ENCODE data around the gene HOXC5.

HOXC5 gene

DNA sequence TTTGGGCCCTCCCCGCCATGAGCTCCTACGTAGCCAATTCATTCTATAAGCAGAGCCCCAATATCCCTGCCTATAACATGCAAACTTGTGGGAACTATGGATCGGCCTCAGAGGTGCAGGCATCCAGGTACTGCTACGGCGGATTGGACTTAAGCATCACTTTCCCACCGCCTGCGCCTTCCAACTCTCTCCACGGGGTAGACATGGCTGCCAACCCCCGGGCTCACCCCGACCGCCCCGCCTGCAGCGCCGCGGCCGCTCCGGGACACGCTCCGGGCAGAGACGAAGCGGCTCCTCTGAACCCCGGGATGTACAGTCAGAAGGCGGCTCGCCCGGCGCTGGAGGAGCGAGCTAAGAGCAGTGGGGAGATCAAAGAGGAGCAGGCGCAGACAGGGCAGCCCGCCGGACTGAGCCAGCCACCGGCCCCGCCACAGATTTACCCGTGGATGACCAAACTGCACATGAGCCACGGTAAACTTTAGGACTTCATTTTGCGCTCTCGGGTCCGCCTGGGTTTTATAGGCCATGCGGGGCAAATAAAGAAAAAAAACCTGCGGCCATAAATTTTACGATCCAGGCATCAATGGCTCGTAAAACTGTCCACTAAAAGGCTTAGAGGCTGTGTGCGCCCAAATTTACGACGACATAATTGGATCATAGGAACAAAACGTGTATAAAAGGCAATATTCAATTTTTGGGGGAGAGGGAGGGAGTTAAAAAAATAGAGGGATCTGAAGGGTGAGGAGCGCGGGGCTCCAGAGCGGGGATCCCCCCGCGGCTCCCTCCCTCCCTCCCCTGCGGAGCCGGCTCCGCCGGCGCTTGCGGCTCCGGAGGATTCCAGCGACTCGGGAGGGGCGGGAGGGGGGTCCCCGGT lies 493 bp downstream of the HOXC5 start:
- H3K4me3 ChIP-seq (ENCODE audit: low read depth, low read length): peak overlapping the region; percentile 31
- DNase-seq (ENCODE audit: low read depth): peak; percentile 85
- TF ChIP-seq, protein P1, sequence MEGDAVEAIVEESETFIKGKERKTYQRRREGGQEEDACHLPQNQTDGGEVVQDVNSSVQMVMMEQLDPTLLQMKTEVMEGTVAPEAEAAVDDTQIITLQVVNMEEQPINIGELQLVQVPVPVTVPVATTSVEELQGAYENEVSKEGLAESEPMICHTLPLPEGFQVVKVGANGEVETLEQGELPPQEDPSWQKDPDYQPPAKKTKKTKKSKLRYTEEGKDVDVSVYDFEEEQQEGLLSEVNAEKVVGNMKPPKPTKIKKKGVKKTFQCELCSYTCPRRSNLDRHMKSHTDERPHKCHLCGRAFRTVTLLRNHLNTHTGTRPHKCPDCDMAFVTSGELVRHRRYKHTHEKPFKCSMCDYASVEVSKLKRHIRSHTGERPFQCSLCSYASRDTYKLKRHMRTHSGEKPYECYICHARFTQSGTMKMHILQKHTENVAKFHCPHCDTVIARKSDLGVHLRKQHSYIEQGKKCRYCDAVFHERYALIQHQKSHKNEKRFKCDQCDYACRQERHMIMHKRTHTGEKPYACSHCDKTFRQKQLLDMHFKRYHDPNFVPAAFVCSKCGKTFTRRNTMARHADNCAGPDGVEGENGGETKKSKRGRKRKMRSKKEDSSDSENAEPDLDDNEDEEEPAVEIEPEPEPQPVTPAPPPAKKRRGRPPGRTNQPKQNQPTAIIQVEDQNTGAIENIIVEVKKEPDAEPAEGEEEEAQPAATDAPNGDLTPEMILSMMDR (IDR thresholded peaks at IDR 0.05; ENCODE audit: control insufficient read depth, extremely low read depth, insufficient read depth): no peak

GRCh38 chr12:54033980-54034784 lies 1.3 kb downstream of the HOXC5 start:
- peak overlapping the region; percentile 31 for H3K4me3 ChIP-seq (ENCODE audit: low read depth, low read length)
- DNase-seq (ENCODE audit: low read depth): no peak
- TF ChIP-seq, protein P1 (IDR thresholded peaks at IDR 0.05; ENCODE audit: control insufficient read depth, extremely low read depth, insufficient read depth): no peak

GRCh38 chr12:54034785-54035310 lies 2.0 kb downstream of the HOXC5 start:
- DNase-seq (ENCODE audit: low read depth): no peak
- no peak overlapping the region for H3K4me3 ChIP-seq (ENCODE audit: low read depth, low read length)
- TF ChIP-seq, protein P1 (IDR thresholded peaks at IDR 0.05; ENCODE audit: control insufficient read depth, extremely low read depth, insufficient read depth): no peak

GRCh38 chr12:54035568-54036264 lies 2.9 kb downstream of the HOXC5 start:
- TF ChIP-seq, protein P1 (IDR thresholded peaks at IDR 0.05; ENCODE audit: control insufficient read depth, extremely low read depth, insufficient read depth): no peak
- no peak for DNase-seq (ENCODE audit: low read depth)

DNA sequence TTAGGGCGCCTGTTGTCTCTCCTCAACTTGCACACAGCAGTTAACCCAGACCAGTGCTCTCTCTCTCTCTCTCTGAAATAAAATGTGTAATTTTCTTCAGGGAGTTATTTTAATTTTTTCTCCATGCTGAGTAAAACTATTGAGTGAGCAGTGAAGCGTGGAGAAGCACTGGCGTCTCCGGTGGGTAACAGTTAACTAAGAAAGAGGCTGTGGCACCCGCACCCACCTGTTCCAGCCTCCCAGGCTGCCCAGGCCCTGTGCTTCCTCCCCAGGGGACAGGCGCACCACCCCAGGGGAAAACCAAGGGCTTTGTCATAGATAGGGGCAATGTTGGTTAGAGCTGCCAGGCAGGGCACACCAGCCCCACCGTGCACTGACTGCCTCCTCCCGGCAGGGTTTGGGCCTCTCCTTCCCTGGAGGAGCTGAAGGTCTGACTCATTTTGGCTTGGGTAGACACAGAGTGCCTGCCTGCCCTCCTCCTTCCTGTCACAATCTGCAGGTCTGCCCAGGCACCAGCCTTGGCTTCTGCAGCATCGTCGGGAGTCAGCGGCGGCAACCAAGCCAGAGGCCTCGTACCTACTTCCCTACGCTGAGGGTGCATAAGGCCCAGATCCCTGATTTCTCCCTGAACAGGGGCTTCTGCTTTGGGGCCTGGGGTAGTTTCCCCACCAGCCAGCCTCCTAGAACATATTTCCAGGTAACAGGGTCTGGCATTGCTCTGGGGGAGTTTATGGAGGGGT lies 3.9 kb downstream of the HOXC5 start:
- TF ChIP-seq, protein P1 (IDR thresholded peaks at IDR 0.05; ENCODE audit: control insufficient read depth, extremely low read depth, insufficient read depth): no peak
- H3K4me3 ChIP-seq (ENCODE audit: low read depth, low read length): no peak overlapping the region
- no peak for DNase-seq (ENCODE audit: low read depth)

More at GRCh38 chr12:54035568-54036264, 2.9 kb downstream of the HOXC5 start:
- no peak overlapping the region for H3K4me3 ChIP-seq (ENCODE audit: low read depth, low read length)
